Testis (tissue), 2 donors: ENCODE data around the gene MRPL21.

ENCODE experiments used
- CTCF ChIP-seq, 3 experiments: fragments of 450-650 bp in 2 of 3; fragments of 200-600 bp in 1 of 3; sonication (generic) in 1 of 3; IDR thresholded peaks; one replicate each; pipeline ENCODE4 v1.5.1; 2016 to 2019; ENCODE audit warnings: antibody characterized with exemption in 3 of 3, mild to moderate bottlenecking in 2 of 3, moderate library complexity in 1 of 3
- POLR2A ChIP-seq: fragments of 450-650 bp; IDR thresholded peaks from one replicate; pipeline ENCODE4 v1.6.1; 2017; ENCODE audit warnings: antibody characterized with exemption, mild to moderate bottlenecking, moderate library complexity

GRCh38 chr11:68880851-68881250 lies 22.8 kb downstream of the MRPL21 start:
- TF ChIP-seq POLR2A: no peak
- no peak for TF ChIP-seq CTCF (IDR thresholded peaks at IDR 0.05)
